AG08396 (cell line): Measurements from ENCODE around the gene PFKFB4.

Experiments
- DNase-seq: peaks from one replicate; pipeline ENCODE4 v3.0.0; 2012; ENCODE audit warnings: low spot score, mixed read lengths

The PFKFB4 gene

DNA sequence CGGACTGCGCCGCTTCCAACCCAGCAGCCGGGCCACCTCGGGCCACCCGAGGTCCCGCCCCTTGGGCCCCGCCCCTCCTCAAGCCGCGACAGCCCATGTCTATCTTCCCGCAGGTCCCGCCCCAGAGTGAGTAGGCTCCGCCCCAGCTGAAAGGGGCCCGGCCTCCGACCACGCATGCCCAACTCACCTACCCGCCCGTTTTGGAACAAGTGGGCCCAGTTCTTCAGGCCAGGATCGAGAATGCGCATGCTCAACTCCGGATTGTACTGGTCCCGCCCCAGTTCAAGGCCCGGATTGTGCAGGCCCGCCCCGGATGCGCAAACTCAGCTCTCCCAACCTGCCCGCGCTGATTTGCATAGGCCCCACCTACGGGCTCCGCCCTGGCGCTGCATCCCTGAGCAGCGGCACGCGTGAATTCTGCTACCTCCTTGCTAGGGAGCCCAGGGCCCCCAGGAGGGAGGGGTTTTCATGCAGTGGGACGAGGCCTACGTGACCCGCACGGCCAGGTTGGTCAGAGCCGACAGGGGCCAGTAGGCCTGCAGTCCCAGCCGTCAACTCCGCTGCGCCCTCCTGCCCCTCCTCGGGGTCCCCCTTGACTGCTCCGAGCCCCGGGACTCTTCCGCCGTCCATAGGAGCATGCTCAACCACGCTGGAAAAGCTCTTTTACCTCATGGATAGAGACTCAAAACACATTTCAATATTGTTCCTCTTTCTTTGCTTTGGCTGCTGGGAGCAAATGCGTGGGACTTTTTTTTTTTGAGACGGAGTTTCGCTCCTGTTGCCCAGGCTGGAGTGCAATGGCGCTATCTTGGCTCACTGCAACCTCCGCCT, at the start of gene PFKFB4:
Gene PFKFB4 (minus strand): TSS at position 8 of the 831 bp plus-strand sequence. CDS start 26 bp downstream, outside the sequence.
- peak; percentile 99 for DNase-seq

DNA sequence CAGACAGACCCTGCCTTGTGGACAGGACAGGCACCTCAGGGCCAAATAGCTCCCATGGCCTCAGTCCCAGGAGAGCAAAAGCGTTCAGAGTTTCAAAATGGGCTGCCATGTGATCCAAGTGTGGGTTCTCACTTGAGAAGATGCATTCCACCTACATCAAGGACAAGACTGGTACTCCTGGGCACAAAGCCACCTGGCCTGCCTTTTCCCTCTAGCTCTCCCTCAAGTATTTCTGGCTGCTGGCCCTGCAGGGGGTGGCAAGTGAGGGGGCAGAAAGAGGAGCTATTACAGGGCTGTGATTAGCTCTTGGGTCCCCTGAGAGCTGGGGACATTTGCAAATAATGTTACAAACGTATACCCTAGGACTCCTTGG, 45.0 kb upstream of the PFKFB4 start:
- DNase-seq, result no peak

DNA sequence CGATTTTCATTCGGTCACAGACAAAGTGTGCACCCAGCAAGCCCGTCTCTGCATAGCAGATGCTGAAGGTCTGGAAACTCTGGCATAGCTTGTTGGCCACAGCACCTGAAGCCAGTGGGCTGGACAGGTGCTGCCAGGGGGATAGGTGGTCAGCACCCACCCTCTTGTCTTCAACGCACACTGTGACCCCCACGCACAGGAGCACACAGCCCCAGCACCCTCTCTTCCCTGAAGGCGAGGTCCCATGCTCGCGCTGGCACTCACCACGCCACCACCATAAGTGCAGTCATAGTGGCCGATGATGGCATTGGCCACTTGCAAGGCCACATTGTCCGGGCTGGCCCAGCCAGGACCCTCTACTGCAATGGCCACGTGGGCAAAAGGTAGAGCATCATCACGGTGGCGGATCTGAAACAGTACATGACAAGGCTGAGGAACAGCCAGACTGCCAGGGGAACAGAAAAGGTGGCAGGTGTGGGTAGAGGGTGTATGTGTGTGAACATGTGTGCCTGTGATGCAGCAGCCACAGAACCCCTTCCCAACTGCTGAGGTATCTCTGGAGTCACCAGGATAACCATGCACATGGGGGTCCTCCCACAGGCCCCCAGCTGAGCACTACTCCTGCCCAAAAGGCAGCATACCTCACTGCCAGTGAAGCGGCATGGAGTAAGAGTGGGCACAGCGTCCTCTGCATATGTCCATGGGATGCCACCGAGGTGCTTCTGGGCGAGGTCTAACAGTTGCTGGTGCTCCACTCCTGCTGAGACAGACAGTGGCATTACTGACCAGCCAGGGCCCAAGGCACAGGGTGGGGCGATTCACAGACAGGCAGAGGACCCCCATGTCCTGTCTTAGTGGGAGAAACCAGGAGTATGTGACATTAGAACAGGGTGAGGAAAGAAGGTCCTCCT, 44.4 kb upstream of the PFKFB4 start:
- no peak for DNase-seq

DNA sequence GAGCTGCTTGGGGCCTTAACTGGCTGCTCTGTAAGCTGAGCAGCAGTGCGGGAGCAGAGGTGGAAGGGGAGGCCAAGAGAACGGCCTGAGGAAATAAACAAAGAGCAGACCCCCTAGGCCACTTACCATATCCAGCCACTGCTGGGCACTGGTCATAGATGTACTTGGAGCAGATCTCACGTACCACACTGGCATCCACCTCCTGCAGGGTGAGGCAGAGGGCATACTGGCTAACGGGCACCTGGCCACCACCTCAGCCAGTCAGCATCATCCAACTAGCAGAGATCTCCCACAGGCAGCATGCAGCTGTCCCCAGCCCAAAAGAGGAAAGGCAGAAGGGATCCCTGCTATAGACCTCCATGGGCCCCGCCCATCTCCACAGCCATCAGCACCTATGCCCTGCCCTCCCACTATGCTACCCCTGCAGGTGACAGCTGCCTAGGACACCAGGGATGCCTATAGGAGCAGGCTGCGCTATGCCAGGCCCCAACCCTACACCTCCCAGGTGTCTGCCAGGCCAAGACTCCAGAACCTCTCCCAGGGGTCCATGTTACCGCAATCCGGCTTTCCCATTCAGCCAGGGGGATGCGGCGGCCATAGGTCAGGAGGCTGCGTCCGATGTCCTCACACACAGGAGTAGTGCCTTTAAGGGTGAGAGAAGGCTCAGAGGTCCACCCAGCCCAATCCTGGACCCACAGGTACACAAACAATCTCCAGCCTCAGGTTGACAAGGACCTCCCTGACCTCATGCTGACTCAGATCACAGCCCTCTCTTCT, 43.1 kb upstream of the PFKFB4 start:
- no peak for DNase-seq

DNA sequence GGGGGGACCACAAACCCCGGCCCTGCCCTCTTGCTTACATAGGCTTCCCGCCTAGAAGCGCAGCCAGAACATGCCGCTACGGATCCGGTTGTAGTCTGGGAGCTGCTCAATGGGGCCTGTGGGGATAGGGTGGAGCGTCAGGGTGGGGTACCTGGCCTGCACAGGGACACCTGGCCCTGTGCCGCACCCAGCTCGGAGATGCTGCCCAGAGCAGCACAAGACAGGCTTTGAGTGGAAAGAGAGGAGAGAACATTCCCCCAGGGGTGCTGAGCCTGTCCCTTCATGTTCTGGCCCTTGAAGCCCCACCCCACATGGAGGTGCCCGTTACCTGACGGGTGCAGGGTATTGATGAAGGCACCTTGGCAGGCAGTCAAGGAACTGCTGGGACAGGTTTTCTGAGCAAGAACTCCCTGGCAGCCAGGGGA, 42.5 kb upstream of the PFKFB4 start:
- DNase-seq, result no peak

DNA sequence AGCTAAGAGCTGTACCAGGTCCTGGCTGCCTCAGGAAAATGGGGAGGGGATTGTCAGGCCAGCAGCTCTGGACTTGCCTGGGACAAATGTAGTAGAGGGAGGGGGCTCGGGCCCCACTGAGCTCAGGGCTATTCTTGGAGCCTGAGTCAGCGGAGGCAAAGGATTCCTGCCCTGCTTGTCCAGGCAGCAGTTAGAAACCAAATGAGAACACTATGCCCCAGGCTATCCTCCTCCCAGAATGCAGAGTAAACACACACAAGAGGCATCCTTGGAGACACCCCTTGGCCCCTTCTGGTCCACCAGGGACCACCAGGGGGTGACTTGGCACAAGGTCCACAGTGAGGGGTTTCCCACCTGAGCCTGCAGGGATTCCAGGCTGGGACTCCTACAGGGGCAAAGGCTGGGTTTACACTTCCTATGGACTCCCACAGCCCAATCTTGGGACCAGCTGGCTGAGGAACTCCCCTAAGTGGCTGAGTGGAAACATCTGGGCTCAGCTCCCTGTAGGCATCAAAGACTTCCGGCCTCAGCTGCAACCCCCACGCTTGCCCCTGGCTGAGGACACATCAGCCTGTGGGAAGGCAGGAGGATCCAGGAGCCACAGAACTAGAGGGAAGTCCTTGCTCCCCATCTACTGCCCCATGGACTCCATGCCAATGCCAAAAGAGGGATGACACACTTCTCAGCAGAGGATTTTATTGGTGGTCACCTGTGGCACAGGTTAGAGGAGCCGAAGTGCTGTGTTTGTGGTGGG, 41.9 kb upstream of the PFKFB4 start:
- DNase-seq, result peak; percentile 90

DNA sequence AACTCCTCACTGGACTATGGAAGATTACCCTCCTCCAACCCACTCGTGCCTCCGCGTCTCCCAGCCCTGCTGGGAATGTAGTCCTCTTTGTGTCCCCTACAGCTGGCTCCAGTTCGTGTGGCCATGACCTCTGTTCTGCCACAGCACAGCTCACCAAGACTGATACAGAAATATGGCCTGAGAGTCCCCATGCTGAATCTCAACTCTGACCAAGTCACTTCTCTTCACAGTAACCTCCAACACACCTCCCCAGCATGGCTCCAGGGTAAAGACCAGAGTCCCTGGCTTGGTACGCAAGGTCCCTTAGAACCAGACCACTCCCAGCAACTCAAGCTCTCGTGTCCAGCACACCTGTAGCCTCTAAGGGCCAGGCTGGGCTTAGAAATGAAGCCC, 40.8 kb upstream of the PFKFB4 start:
- no peak for DNase-seq

DNA sequence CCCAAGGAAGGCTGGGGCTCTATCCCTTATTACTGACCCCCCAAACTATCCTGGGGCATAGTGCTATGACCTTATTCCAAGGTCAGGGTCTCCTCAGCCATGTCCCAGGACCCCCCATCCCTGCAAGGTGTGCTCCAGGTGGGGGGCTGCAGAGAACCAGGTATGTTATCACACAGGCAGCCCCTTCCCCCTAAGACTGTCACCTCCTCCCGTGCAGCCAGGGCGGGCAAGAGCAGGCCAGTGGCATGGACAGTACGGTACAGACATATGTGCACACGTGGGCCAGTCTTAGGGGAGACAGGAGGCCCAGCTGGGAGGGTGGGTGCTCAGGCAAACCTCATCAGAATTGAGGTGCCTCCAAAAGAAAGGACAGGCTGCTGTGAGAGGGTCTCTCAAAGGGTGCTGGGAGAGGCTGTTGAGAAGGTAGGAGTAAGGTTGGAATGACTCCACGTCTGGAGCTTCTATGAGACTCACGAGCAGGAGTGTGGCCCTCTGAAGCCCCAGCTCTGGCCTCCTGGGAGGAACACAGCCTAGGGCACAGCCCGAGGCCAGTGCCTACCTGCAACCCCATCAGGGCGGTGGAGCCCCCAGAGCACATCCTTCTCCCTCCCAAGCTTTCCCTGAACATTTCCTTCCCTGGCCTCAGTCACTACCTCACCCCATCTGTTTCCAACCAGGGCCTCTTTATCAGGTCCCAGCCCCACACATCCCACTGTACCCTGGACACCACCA, 40.2 kb upstream of the PFKFB4 start:
- DNase-seq, result no peak

DNA sequence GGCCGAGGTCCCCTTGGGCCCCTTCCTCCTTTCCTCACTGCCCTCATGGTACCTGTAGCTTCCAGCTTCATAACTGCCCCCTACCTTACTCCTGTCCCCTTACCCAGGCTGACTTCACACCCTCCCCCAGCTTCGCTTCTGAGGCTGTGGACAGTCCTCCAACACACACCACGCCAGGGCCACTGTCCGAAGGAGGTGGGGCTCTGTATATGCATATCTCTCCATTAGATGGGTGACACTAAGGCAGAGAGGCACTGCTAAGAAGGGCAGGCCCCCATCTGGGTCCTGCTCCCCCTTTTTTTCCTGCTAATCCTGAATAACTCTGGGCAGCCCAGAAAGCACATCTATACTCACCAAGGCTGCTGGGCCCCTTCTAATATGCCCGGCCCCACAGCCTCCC, 39.6 kb upstream of the PFKFB4 start:
- no peak for DNase-seq

DNA sequence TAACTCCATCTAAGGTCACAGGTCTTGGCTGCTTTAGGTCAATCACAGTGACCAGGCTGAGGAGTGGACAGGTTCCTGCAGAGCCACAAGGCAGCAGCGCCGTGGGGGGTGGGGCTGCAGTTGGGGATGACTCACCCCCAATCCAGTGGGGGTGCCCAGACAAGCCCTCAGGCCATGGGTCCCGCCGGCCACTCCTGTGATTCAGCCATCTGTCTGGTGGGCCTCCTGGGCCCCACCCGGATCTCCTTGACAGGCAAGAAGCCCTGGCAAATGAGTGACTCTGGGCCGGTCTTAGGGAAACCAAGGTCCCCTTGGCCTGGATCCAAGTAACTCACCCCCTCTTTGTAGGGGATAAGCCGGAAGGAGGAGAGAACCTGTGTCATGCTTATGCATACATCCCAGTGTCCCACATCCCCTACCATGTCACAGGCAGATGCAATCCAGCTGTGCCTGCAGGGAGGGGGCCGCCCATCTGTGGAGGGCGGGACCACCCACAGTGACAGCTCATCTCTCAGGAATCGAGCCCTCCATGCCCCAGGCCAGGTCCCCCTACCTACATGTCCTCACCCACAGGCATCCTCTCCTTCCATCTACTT, 39.0 kb upstream of the PFKFB4 start:
- DNase-seq, result peak; percentile 91

DNA sequence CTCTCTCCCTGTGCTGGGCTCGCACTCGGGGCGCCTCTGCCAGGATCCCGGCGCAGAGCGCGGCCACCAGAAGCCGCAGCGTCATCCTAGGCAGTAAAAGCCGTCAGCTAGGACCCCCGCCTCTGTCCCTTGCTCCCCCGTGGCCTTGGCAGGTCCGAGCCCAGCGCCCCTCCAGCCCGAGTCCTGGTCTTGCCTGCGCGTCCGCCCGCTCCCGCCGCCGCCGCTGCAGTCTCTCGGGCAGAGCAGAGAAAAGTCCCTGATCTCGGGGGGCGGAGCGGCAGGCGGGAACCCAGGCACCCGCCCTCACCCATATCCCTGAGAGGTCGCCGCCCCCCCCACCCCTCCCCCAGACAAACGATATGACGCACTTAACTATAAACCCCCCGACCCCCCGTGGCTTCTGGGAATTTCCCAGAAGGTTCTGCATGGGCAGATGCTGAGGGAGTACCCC, 38.5 kb upstream of the PFKFB4 start, which contains the start of gene COL7A1:
Gene COL7A1 (minus strand): TSS at position 255 of the 451 bp plus-strand sequence. CDS start 170 bp downstream, at position 85.
- DNase-seq, result peak; percentile 56

DNA sequence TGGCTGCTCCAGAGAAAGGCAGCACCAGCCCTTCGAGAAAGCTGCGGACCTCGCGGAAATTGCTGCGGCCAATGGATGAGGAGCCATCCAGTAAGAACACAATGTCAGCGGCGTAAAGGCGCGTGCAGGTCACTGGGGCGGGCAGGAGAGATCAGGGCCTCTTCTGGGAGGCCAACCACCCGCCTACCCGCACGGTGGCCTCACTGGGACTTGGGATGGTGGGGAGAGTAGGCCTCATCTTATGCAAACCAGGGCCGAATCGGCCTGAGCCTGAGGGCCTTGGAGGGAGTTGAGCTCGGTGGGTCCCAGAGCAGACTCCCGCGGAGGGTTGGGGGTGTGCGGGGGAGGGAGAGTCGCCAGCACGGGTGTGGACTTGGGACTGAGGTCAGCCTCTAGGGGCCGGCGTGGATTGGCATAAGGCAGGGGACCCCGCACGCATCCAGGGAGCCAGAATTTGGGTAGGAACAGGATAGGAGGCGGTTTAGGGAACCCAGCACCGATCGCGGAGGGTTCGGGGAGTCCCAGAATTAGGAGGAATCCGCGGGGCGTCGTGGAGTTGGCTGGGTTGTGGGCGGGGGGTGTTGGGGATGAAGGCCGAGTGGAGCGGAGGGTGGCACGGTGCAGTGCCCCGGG, 37.9 kb upstream of the PFKFB4 start:
- DNase-seq, result peak; percentile 28

DNA sequence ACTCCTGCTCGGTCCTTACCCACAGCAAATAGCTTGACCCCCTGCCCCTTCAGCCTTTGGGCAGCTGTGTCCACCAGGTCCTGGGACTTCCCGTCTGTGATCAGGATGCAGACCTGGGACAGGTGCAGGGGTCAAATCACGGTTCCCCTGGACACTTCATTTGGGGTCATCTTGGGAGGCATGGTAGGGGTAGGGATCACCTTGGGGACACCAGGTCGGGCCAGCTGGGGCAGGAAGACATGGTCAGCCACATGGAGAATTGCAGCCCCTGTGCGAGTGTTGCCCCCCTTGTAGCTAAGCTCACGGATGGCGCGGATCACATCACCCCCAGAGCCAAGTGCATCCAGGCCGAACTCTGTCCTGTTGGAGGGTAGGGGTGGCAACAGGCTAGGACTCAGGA, 36.7 kb upstream of the PFKFB4 start:
- no peak for DNase-seq

DNA sequence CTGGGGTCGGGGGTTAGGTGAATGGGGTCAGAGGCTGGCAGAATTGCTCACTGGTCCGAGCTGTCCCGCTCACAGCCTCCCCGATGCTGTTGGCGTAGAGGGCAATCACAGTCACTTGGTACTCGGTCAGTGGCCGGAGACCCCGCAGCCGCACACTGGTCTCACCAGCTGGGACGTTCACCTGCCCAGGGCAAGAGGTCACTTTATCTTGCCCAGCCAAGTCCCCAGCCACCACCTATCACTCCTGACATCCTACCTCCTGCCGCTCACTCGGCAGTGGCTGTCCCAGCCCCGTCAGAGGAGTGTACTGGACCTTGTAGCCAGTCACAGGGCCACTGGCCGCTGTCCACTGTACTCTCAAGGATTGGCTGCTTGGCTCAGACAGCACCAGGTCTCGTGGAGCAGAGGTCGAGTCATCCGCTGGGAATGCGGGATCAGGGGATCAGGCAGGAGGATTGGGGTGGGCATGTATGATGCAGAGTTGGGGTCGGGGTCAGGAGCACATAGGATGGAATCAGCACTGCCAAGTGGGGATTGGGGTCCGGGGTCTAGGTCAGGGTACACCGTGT, 36.0 kb upstream of the PFKFB4 start:
- DNase-seq, result peak; percentile 36

DNA sequence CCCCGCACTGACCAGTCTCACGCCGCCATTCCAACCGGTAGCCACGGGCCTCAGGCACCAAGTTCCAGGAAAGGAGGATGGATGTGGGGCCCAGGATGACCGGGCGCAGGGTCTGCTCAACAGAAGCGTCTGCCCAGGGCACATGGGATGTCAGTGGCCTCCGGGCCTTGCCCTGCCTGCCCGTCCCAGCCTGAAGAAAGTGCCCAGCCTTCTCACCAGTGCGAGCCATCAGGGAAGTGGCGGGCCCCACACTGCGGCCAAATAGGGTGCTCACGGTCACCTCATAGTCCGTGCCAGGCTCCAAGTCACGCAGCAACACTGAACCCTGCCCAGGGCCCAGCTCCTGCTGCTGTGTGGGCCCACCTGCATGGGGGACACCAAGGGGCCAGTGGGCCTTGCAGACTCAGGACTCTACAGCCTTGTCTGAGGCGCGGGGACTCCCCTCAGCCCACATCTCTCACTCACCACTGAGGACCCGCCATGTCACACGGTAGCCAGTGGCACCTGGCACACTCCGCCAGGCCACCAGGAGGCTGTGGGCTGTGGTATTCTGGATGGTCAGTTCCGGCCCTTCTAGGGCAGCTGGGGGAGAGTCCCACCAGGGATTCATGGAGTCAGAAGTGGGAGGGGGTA, 35.4 kb upstream of the PFKFB4 start:
- no peak for DNase-seq

DNA sequence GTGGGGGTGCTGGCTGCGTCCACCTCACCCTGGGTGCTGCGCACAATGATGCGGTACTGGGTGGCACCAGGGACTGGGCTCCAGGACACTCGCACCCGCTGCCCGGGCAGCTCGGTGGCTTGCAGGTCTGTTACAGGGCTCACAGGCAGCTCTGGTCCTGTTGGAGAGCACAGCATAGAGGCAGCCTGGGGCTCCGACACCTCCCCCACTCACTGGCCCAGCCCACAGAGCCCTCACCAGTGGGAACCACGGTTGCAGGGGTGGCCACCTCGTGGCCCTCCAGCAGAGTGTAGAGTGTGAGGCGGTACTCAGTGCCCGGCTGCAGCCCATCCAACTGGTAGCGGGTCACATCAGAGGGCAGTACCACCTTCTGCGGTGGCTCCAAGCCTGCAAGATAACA, 34.8 kb upstream of the PFKFB4 start:
- no peak for DNase-seq

DNA sequence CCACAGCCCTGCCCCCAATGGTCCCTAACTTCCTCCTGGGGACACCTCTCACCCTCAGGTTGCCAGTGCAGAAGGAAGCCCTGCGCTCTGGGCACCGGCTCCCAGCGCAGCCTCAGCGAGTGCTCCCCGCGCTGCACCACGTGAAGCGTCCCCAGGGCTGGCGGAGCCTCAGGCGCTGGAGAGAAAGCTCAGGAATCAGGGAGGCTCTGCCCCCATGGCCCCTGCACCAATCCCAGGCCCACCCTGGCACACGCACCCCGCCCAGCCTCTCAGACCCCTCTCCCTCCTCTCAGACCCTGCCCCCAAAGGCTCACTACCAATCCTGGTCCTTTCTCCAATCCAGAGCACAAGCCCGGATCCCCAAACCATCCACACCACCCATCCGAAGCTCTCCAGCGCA, 31.6 kb upstream of the PFKFB4 start:
- no peak for DNase-seq

DNA sequence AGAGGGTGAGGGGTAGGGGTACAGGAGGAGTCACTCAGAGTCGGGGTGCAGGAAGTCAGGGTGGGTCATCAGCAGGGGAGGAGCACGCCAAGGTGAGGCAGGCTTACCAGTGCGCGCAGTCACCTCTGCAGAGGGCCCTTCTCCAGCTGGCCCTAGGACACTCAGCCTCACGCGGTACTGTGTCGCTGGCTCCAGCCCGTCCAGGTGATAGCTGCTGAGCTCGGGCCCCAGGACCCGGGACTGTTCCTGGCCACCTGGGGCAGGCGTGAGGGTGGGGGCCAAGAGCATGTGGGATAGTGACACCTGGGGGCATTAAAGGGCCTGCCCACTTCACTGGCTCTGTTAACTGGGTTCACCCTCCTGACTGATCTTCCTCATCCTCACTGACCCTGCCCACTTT, 31.1 kb upstream of the PFKFB4 start:
- DNase-seq, result no peak

DNA sequence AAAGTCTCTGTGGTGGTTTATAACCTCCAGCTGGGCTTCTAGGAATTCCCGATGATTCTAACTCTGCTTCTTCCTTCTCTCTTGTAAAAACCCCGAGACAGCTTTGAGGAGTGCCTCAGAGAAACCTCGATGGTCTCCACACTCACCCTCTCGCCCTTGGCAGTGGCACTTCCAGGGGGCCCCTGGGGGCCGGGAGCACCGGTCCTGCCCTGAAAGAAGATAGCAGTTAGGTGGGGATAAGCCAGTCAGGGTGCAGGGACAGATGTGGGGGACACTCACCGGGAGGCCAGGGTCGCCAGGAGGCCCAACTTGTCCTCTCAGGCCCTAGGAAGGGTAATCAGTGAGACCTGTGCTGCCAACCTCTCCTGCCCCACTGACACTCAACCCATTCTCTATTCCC, 28.8 kb upstream of the PFKFB4 start:
- no peak for DNase-seq
